Activated CD4-positive, alpha-beta T cell treated with anti-CD3 and anti-CD28 coated beads, Interleukin-2, amount 10 ng/mL, durations not matched to agents 24 days and 14 days (primary cell): ENCODE data around the gene ERGIC1. TPM values are rescaled to one million over a fixed set of nuclear protein-coding genes. Genes with fewer than 3 reads are reported as not detected.

ENCODE experiments used
- DNase-seq: peaks from one replicate; pipeline ENCODE4 v3.0.0; 2022
- H3K27ac Mint-ChIP-seq: one replicate; pipeline ENCODE4 v1.8.0; 2022; ENCODE audit warnings: mild to moderate bottlenecking, mixed read lengths
- H3K27me3 Mint-ChIP-seq: one replicate; pipeline ENCODE4 v1.8.0; 2022; ENCODE audit warnings: mixed read lengths
- H3K36me3 Mint-ChIP-seq: one replicate; pipeline ENCODE4 v1.8.0; 2022; ENCODE audit warnings: low read depth, mild to moderate bottlenecking, mixed read lengths
- H3K4me1 Mint-ChIP-seq: one replicate; pipeline ENCODE4 v1.8.0; 2021; ENCODE audit warnings: mixed read lengths
- H3K4me3 Mint-ChIP-seq: one replicate; pipeline ENCODE4 v1.8.0; 2022; ENCODE audit warnings: mild to moderate bottlenecking, moderate library complexity, mixed read lengths
- H3K9me3 Mint-ChIP-seq: one replicate; pipeline ENCODE4 v1.8.0; 2021; ENCODE audit warnings: mixed read lengths
- intact Hi-C: fragments of 100-400 bp; cut with micrococcal nuclease; formaldehyde crosslinking; loops from one replicate; pipeline ENCODE4 v1.15.1; 2023
- total RNA-seq: library from RNA; stranded (reverse); gene quantifications from 2 replicates; pipeline ENCODE4 v1.2.3, GENCODE V29; 2022

The ERGIC1 gene
- total RNA-seq, 1 donor from 2014 or later: 47.3 TPM

GRCh38 chr5:172828911-172829431 lies 5.1 kb upstream of the ERGIC1 start:
- Mint-ChIP-seq H3K4me1 (peaks cover 2% of the 10 kb centered on the region), H3K4me3 (no peak overlapping the region), H3K27ac (no peak overlapping the region), H3K27me3 (no peaks in the 10 kb centered on the region), H3K36me3 (peaks cover 2% of the 10 kb centered on the region), H3K9me3 (peaks cover 17% of the 10 kb centered on the region)
- DNase-seq: no peak
- intact Hi-C loops: no loop called here

- no peak for DNase-seq
- peaks cover 6% of the 10 kb centered on the region for H3K4me1 Mint-ChIP-seq
- peaks cover 13% of the 10 kb centered on the region for H3K9me3 Mint-ChIP-seq
- no peak overlapping the region for H3K4me3 Mint-ChIP-seq
- no peak overlapping the region for H3K27ac Mint-ChIP-seq
- H3K36me3 Mint-ChIP-seq: peaks cover 2% of the 10 kb centered on the region
- no peaks in the 10 kb centered on the region for H3K27me3 Mint-ChIP-seq
- intact Hi-C loops: loop anchor here (5.0 kb wide), 1 partner anchor 113 kb away; no protein-coding TSS in a partner anchor
Measured at GRCh38 chr5:172830275-172830799, 3.7 kb upstream of the ERGIC1 start.

- peaks cover 8% of the 10 kb centered on the region for H3K9me3 Mint-ChIP-seq
- no peak for DNase-seq
- no peak overlapping the region for H3K4me3 Mint-ChIP-seq
- H3K27me3 Mint-ChIP-seq: no peaks in the 10 kb centered on the region
- intact Hi-C loops: loop anchor here (5.0 kb wide), 1 partner anchor 114 kb away; no protein-coding TSS in a partner anchor
- peaks cover 12% of the 10 kb centered on the region for H3K4me1 Mint-ChIP-seq
- H3K27ac Mint-ChIP-seq: no peak overlapping the region
- peaks cover 2% of the 10 kb centered on the region for H3K36me3 Mint-ChIP-seq
Measured at GRCh38 chr5:172830876-172831662, 3.0 kb upstream of the ERGIC1 start.

GRCh38 chr5:172832383-172833315 lies 1.4 kb upstream of the ERGIC1 start:
- H3K36me3 Mint-ChIP-seq: no peaks in the 10 kb centered on the region

GRCh38 chr5:172833372-172833685 lies 722 bp upstream of the ERGIC1 start:
- DNase-seq: no peak
- H3K9me3 Mint-ChIP-seq: no peaks in the 10 kb centered on the region
- peak overlapping the region; percentile 89 for H3K4me3 Mint-ChIP-seq
- no peaks in the 10 kb centered on the region for H3K36me3 Mint-ChIP-seq
- peak overlapping the region; percentile 60 for H3K27ac Mint-ChIP-seq
- intact Hi-C loops: loop anchor here (5.0 kb wide), 1 partner anchor 116 kb away; no protein-coding TSS in a partner anchor
- no peaks in the 10 kb centered on the region for H3K27me3 Mint-ChIP-seq
- H3K4me1 Mint-ChIP-seq: peaks cover 27% of the 10 kb centered on the region

More at GRCh38 chr5:172832383-172833315, 1.4 kb upstream of the ERGIC1 start:
- H3K27ac Mint-ChIP-seq: peak overlapping the region; percentile 60
- peaks cover 27% of the 10 kb centered on the region for H3K4me1 Mint-ChIP-seq
- intact Hi-C loops: loop anchor here (5.0 kb wide), 1 partner anchor 115 kb away; no protein-coding TSS in a partner anchor
- no peaks in the 10 kb centered on the region for H3K9me3 Mint-ChIP-seq
- no peak for DNase-seq
- H3K27me3 Mint-ChIP-seq: no peaks in the 10 kb centered on the region
- H3K4me3 Mint-ChIP-seq: peak overlapping the region; percentile 89

- intact Hi-C loops: loop anchor here (1.0 to 5.0 kb wide), 5 partner anchors 27 to 222 kb away; partner anchors contain the start of gene CREBRF
- peak overlapping the region; percentile 70 for H3K27ac Mint-ChIP-seq
Measured at GRCh38 chr5:172834415-172835289, 601 bp downstream of the ERGIC1 start.

GRCh38 chr5:172835290-172835993 lies 1.4 kb downstream of the ERGIC1 start:
- peaks cover 27% of the 10 kb centered on the region for H3K4me1 Mint-ChIP-seq
- intact Hi-C loops: loop anchor here (2.0 kb wide), 2 partner anchors 63 to 221 kb away; partner anchors contain the start of gene CREBRF
- H3K27ac Mint-ChIP-seq: peak overlapping the region; percentile 51
- peak overlapping the region; percentile 89 for H3K4me3 Mint-ChIP-seq
- no peaks in the 10 kb centered on the region for H3K27me3 Mint-ChIP-seq
- H3K9me3 Mint-ChIP-seq: no peaks in the 10 kb centered on the region
- H3K36me3 Mint-ChIP-seq: no peaks in the 10 kb centered on the region
- DNase-seq: no peak

More at GRCh38 chr5:172834415-172835289, 601 bp downstream of the ERGIC1 start:
- DNase-seq: peak; percentile 70
- H3K4me3 Mint-ChIP-seq: peak overlapping the region; percentile 89
- no peaks in the 10 kb centered on the region for H3K9me3 Mint-ChIP-seq
- no peaks in the 10 kb centered on the region for H3K36me3 Mint-ChIP-seq
- no peaks in the 10 kb centered on the region for H3K27me3 Mint-ChIP-seq
- H3K4me1 Mint-ChIP-seq: peaks cover 27% of the 10 kb centered on the region

GRCh38 chr5:172835994-172836356 lies 1.9 kb downstream of the ERGIC1 start:
- H3K27ac Mint-ChIP-seq: no peak overlapping the region
- no peaks in the 10 kb centered on the region for H3K36me3 Mint-ChIP-seq
- H3K9me3 Mint-ChIP-seq: no peaks in the 10 kb centered on the region
- intact Hi-C loops: loop anchor here (2.0 kb wide), 2 partner anchors 63 to 221 kb away; partner anchors contain the start of gene CREBRF
- H3K27me3 Mint-ChIP-seq: no peaks in the 10 kb centered on the region
- H3K4me3 Mint-ChIP-seq: peak overlapping the region; percentile 89
- DNase-seq: no peak
- peaks cover 27% of the 10 kb centered on the region for H3K4me1 Mint-ChIP-seq

- Mint-ChIP-seq H3K27me3 (no peaks in the 10 kb centered on the region), H3K4me3 (peak overlapping the region; percentile 52), H3K9me3 (no peaks in the 10 kb centered on the region), H3K4me1 (peaks cover 27% of the 10 kb centered on the region), H3K36me3 (no peaks in the 10 kb centered on the region), H3K27ac (no peak overlapping the region)
- intact Hi-C loops: no loop called here
- peak; percentile 76 for DNase-seq
Measured at GRCh38 chr5:172837640-172838039, 3.6 kb downstream of the ERGIC1 start.

GRCh38 chr5:172838151-172838875 lies 4.3 kb downstream of the ERGIC1 start:
- H3K4me1 Mint-ChIP-seq: peaks cover 26% of the 10 kb centered on the region
- H3K4me3 Mint-ChIP-seq: no peak overlapping the region
- no peak for DNase-seq
- no peaks in the 10 kb centered on the region for H3K9me3 Mint-ChIP-seq
- no peaks in the 10 kb centered on the region for H3K36me3 Mint-ChIP-seq
- intact Hi-C loops: no loop called here
- no peak overlapping the region for H3K27ac Mint-ChIP-seq
- H3K27me3 Mint-ChIP-seq: no peaks in the 10 kb centered on the region

GRCh38 chr5:172839669-172840431 lies 5.8 kb downstream of the ERGIC1 start:
- no peaks in the 10 kb centered on the region for H3K27me3 Mint-ChIP-seq
- no peak overlapping the region for H3K27ac Mint-ChIP-seq
- intact Hi-C loops: no loop called here

More at GRCh38 chr5:172839669-172840431, 5.8 kb downstream of the ERGIC1 start:
- H3K4me1 Mint-ChIP-seq: peaks cover 26% of the 10 kb centered on the region
- no peaks in the 10 kb centered on the region for H3K9me3 Mint-ChIP-seq
- DNase-seq: no peak
- no peak overlapping the region for H3K4me3 Mint-ChIP-seq
- H3K36me3 Mint-ChIP-seq: peaks cover 3% of the 10 kb centered on the region
